RWPE2 (cell line): ENCODE results near the gene PNO1.

Source experiments
- ATAC-seq: fragments of 200-7000 bp; cut with Tn5 transposase; 3 replicates; pipeline ENCODE4 v1.9.1; 2021; ENCODE audit warnings: low read depth
- DNase-seq: peaks from one replicate; pipeline ENCODE4 v3.0.0-alpha.2; 2020; ENCODE audit warnings: low spot score
- H3K27ac ChIP-seq: fragments of 450-650 bp; 2 replicates; pipeline ENCODE4 v1.5.1; 2017; ENCODE audit warnings: mild to moderate bottlenecking; ENCODE audit not compliant: poor library complexity, severe bottlenecking
- H3K27me3 ChIP-seq: fragments of 250-450 bp; sonication (Bioruptor Pico); 2 replicates; pipeline ENCODE4 v1.5.1; 2021; ENCODE audit warnings: mild to moderate bottlenecking, moderate library complexity; ENCODE audit not compliant: insufficient read depth, poor library complexity, severe bottlenecking
- H3K36me3 ChIP-seq: fragments of 250-450 bp; sonication (Bioruptor Pico); 2 replicates; pipeline ENCODE4 v1.5.1; 2020; ENCODE audit warnings: low read depth, mild to moderate bottlenecking, moderate library complexity
- H3K4me1 ChIP-seq: fragments of 250-450 bp; sonication (Bioruptor Pico); 2 replicates; pipeline ENCODE4 v1.5.1; 2021; ENCODE audit warnings: mild to moderate bottlenecking, moderate library complexity; ENCODE audit not compliant: insufficient read depth, poor library complexity, severe bottlenecking
- H3K4me3 ChIP-seq: fragments of 250-450 bp; sonication (Bioruptor Pico); 2 replicates; pipeline ENCODE4 v1.5.1; 2021; ENCODE audit warnings: mild to moderate bottlenecking, moderate library complexity; ENCODE audit not compliant: severe bottlenecking
- H3K9me3 ChIP-seq: fragments of 250-450 bp; sonication (Bioruptor Pico); 2 replicates; pipeline ENCODE4 v1.5.1; 2021; ENCODE audit warnings: mild to moderate bottlenecking, moderate library complexity; ENCODE audit not compliant: severe bottlenecking
- TF ChIP-seq, protein P1 (sequence below): fragments of 450-650 bp; IDR thresholded peaks from one replicate; pipeline ENCODE4 v1.5.1; 2017; ENCODE audit warnings: mild to moderate bottlenecking, moderate library complexity; ENCODE audit not compliant: poor library complexity, severe bottlenecking

Gene PNO1

GRCh38 chr2:68178954-68179627, 21.4 kb downstream of the PNO1 start:
- no peak overlapping the region for H3K27ac ChIP-seq
- no peak for DNase-seq
- no peak for ATAC-seq
- no peaks in the 10 kb centered on the region for H3K9me3 ChIP-seq
- peaks cover 80% of the 10 kb centered on the region for H3K36me3 ChIP-seq
- TF ChIP-seq, protein P1, sequence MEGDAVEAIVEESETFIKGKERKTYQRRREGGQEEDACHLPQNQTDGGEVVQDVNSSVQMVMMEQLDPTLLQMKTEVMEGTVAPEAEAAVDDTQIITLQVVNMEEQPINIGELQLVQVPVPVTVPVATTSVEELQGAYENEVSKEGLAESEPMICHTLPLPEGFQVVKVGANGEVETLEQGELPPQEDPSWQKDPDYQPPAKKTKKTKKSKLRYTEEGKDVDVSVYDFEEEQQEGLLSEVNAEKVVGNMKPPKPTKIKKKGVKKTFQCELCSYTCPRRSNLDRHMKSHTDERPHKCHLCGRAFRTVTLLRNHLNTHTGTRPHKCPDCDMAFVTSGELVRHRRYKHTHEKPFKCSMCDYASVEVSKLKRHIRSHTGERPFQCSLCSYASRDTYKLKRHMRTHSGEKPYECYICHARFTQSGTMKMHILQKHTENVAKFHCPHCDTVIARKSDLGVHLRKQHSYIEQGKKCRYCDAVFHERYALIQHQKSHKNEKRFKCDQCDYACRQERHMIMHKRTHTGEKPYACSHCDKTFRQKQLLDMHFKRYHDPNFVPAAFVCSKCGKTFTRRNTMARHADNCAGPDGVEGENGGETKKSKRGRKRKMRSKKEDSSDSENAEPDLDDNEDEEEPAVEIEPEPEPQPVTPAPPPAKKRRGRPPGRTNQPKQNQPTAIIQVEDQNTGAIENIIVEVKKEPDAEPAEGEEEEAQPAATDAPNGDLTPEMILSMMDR, result no peak
- H3K27me3 ChIP-seq, result no peaks in the 10 kb centered on the region
- H3K4me3 ChIP-seq, result no peak overlapping the region
- no peaks in the 10 kb centered on the region for H3K4me1 ChIP-seq

DNA sequence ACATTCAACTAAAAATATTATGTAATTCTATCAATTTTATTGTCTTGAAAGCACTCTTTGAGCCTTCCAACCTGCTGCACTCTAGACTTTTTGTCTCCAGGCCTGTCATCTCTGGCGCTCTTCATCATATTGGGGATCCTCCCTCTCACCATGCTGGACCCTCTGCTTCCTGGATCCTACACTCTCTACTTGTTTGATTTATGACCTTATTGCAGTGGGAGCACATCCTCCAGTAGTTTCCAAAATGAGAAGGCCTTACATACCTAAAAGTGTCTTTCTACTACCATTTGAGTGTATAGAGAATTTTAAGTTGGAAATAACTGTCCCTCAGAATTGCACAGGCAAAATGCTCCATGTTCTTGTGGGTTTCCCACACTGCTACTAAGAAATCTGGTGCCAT, 25.2 kb downstream of the PNO1 start:
- Histone ChIP-seq H3K9me3 (no peaks in the 10 kb centered on the region), H3K4me1 (no peaks in the 10 kb centered on the region), H3K27ac (no peak overlapping the region), H3K4me3 (no peak overlapping the region), H3K27me3 (no peaks in the 10 kb centered on the region), H3K36me3 (peaks cover 75% of the 10 kb centered on the region)
- no peak for DNase-seq
- ATAC-seq, result no peak
- TF ChIP-seq, protein P1, result no peak

GRCh38 chr2:68185541-68186164, 28.0 kb downstream of the PNO1 start:
- peaks cover 52% of the 10 kb centered on the region for H3K36me3 ChIP-seq
- no peak overlapping the region for H3K4me3 ChIP-seq
- ATAC-seq (no peak), DNase-seq (no peak)
- peaks cover 3% of the 10 kb centered on the region for H3K4me1 ChIP-seq
- TF ChIP-seq, protein P1, result peak; percentile 61
- no peak overlapping the region for H3K27ac ChIP-seq
- no peaks in the 10 kb centered on the region for H3K27me3 ChIP-seq
- no peaks in the 10 kb centered on the region for H3K9me3 ChIP-seq

GRCh38 chr2:68187329-68187728, 29.6 kb downstream of the PNO1 start:
- no peak for ATAC-seq
- H3K9me3 ChIP-seq, result no peaks in the 10 kb centered on the region
- H3K4me3 ChIP-seq, result no peak overlapping the region
- H3K36me3 ChIP-seq, result peaks cover 46% of the 10 kb centered on the region
- H3K27me3 ChIP-seq, result no peaks in the 10 kb centered on the region
- no peak overlapping the region for H3K27ac ChIP-seq
- H3K4me1 ChIP-seq, result peaks cover 19% of the 10 kb centered on the region
- TF ChIP-seq, protein P1, result no peak
- DNase-seq, result no peak

GRCh38 chr2:68188831-68189230, 31.1 kb downstream of the PNO1 start:
- TF ChIP-seq, protein P1, result no peak
- Histone ChIP-seq H3K4me3 (no peak overlapping the region), H3K9me3 (no peaks in the 10 kb centered on the region), H3K4me1 (peaks cover 34% of the 10 kb centered on the region), H3K27ac (no peak overlapping the region), H3K27me3 (no peaks in the 10 kb centered on the region), H3K36me3 (peaks cover 34% of the 10 kb centered on the region)
- ATAC-seq (no peak), DNase-seq (no peak)
